Activated naive CD4-positive, alpha-beta T cell treated with anti-CD3 and anti-CD28 coated beads, Interleukin-2, amount 50 U/mL, for 72 hours (primary cell): ENCODE data around the gene SLC24A3. TPM values are rescaled to one million over a fixed set of nuclear protein-coding genes. Genes with fewer than 3 reads are reported as not detected.

ENCODE experiments used
- ATAC-seq, 2 donors: fragments of 150-1000 bp; cut with Tn5 transposase; 2 replicates each; pipeline ENCODE4 v1.10.0; 2021; ENCODE audit warnings: mild to moderate bottlenecking in 2 of 2, moderate library complexity in 2 of 2
- DNase-seq, 2 donors: peaks; one replicate each; pipeline ENCODE4 v3.0.0; 2021 to 2022; ENCODE audit warnings: low spot score in 2 of 2
- H3K27ac Mint-ChIP-seq, 2 donors: one replicate each; pipeline ENCODE4 v1.8.0; 2022; ENCODE audit warnings: mild to moderate bottlenecking in 2 of 2, mixed read lengths in 2 of 2
- H3K36me3 Mint-ChIP-seq, 2 donors: one replicate each; pipeline ENCODE4 v1.8.0; 2022; ENCODE audit warnings: mixed read lengths in 2 of 2
- H3K9me3 Mint-ChIP-seq, 2 donors: one replicate each; pipeline ENCODE4 v1.8.0; 2022; ENCODE audit warnings: mixed read lengths in 2 of 2
- total RNA-seq, 2 donors: library from RNA; stranded (reverse); gene quantifications; one replicate each; pipeline ENCODE4 v1.2.3, GENCODE V29; 2022

The SLC24A3 gene
- total RNA-seq, 2 donors from 2014 or later = not detected

DNA sequence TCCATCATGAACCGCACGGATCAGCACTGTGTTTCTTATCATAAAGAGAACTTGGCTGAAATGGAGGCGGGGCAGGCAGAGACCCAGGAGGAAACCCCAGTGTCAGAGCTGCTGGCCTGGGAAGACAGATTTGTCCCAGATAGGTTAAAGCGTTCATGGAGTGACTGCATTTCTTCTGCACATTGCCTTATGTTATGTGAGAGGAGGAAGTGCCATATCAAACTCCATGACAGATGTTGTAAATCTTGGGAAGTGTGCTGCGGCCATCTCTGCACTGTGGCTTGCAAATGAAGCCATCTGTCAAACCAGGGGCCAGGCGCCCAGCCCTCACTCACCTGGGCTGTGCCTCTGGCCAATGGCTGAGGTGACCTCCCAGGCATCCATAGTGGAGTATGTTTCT, 163.0 kb downstream of the SLC24A3 start:
- DNase-seq (no peak), ATAC-seq (no peak)
- H3K9me3 Mint-ChIP-seq = peaks cover 3 to 8% of the 10 kb centered on the region in 2 donors
- H3K36me3 Mint-ChIP-seq = no peaks in the 10 kb centered on the region
- H3K27ac Mint-ChIP-seq = no peak overlapping the region

DNA sequence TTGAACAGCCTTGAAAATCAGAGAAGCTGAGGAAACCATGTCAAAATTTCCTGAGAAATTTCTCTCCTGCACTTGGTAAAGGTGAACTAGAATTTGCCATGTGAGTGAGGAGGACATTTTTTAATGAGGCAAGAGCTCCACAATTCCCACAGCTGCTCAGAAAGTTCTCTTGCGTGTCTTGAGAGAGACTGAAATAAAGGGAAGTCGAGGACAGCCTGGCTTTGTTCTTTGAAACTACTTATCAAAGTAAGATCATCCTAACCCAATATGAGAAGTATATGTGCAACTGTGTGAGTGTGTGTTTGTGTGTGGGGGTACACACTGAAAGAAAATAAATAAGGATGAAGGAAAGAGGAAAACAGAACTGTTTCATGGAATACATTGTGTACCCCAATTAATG, 163.4 kb downstream of the SLC24A3 start:
- H3K36me3 Mint-ChIP-seq = no peaks in the 10 kb centered on the region
- peaks cover 3 to 8% of the 10 kb centered on the region in 2 donors for H3K9me3 Mint-ChIP-seq
- ATAC-seq = no peak
- DNase-seq = no peak
- H3K27ac Mint-ChIP-seq = no peak overlapping the region

DNA sequence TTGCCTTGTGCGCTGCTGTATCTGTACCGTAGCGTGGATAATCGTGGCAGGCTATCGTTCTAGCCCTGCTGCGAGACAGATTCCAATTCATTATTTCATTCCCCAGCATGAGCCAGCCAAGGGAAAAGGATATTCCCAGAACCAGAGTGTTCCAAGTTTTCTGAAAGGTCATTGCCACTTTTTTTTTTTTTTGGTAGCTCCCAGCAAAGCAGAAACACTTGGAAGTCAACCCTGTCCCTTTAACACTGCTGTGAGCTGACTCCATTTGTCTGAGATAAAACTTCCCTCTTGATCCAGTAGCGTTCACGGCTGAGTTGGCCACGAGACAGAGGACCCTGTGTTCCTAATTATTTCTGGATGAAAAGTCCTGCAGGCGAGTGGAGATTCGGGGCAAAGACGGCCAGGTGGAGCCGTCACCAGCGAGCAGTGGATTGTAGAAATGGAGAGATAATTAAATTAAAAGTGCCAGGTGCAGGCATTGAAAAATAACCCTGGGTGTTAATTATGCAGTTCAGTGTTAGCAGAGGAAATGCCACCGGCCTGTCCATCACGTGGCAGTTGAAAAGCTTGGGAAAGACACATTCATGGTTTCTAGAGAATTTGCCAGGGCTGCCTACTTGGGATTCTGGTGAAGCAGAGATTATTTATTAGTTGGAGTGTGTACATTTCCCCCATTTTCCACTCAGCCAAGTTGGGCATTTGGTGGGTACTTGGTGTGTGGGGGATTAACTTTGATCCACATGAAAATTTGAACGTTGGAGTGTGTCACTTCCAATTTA, 164.2 kb downstream of the SLC24A3 start:
- no peak for ATAC-seq

DNA sequence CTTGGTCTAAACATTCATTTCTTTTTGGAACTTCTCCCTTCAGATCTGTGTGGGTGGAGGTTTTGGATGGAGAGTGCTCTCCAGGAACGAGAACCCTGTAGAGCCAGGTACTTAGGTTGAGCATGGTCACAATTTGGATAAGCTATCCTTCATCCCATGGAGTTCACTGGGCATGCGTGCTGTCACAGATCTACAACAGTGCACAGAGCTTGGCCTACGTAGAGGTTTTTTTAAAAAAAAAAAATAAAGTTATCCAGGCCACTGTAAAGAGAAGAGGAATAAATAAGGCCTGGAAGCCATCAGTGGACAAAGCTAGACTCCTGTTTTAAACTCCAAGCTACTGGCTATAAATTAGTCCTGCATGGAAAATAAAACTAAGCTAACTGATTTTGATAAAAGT, 165.6 kb downstream of the SLC24A3 start:
- Mint-ChIP-seq H3K9me3 (peaks cover 3 to 8% of the 10 kb centered on the region in 2 donors), H3K36me3 (no peaks in the 10 kb centered on the region), H3K27ac (no peak overlapping the region)
- ATAC-seq (no peak), DNase-seq (no peak)

More for the DNA sequence above, 164.2 kb downstream of the SLC24A3 start:
- Mint-ChIP-seq H3K27ac (no peak overlapping the region), H3K9me3 (peaks cover 3 to 8% of the 10 kb centered on the region in 2 donors), H3K36me3 (no peaks in the 10 kb centered on the region)
- no peak for DNase-seq

DNA sequence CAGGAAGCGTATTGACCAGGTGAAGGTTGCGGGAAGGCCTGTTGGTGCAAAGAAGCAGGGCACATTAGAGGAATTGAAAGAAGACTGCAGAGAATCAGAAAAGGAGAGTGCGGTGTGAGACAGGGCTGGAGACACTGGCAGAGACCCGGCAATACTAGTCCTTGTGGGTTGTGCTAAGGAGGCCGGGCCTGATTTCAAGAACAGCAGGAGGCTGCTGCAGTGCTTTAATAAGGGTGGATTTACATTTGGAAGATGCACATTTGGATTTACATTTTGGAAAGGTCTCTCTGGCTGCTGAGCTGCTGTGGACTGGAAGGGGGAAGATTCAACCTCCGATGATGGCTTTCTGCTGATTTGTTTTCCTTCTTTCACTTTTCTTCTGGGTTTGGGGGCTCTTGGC, 167.8 kb downstream of the SLC24A3 start:
- H3K27ac Mint-ChIP-seq = no peak overlapping the region
- DNase-seq = no peak
- H3K36me3 Mint-ChIP-seq = no peaks in the 10 kb centered on the region
- no peak for ATAC-seq
- H3K9me3 Mint-ChIP-seq = peaks cover 3 to 8% of the 10 kb centered on the region in 2 donors

DNA sequence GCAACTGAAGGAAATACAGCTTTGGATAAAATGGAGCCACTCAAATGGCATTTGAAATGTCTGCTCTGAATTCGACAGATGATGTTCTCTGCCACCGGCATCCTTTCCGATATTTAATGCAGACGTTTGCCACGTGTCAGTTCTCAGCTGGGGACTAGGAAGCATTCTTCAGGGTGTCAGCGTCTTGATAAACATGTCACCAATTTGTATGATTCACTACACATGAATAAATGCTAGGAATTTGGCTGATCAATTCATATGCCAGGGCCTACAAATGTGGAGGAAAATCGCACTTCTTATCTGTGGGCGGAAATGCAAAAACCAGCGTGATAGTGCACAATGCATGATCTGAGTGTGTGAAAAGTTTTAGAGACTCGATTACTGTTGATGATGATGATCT, 169.5 kb downstream of the SLC24A3 start:
- no peak overlapping the region for H3K27ac Mint-ChIP-seq
- H3K36me3 Mint-ChIP-seq = no peaks in the 10 kb centered on the region
- ATAC-seq (no peak), DNase-seq (no peak)
- H3K9me3 Mint-ChIP-seq = peaks cover 0 to 4% of the 10 kb centered on the region in 2 donors

DNA sequence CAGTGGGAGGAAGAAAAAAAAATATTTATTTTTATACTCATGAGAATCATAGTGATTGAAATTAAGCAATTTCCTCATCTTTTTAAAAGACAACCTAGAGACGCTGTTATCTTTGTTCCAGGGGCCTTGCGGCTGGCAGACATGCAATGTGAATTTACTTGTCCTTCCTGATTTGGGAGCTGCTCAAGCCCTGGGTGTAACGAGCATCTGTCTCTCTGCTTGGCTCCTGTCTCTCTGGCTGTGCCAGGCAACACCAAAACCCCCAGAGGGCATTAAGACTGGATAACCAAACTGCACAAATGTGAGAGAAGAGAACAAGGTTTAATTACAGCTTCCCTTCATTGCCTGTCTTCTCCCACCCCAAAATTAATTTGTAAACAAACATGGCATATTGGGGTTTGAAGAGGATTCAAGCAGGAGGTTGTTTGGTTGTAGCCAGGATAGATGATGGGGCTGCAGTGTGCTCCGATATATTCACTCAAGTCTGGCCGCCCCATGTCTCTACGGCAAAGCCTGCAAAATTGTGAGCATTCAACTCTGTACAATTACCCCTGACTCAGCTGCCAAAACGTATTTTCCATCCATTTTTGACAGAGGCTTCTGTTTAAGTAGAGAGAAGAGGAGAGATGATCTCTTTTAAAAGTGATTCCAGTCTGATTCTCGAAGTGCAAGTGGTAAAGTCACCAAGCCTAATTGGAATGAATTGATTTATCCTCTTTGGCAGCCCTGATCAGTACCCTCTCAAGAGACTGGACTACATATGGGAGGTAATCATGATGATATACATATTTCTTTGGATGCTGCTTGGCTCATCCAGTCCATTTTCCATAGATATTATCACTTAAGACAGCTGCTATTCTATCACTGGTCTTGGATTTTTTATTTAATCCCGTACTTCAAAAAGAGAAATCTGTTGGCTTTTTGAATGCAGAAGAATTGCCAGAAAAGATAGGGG, 170.2 kb downstream of the SLC24A3 start:
- ATAC-seq (no peak), DNase-seq (no peak)
- no peak overlapping the region for H3K27ac Mint-ChIP-seq
- no peaks in the 10 kb centered on the region for H3K36me3 Mint-ChIP-seq
- peaks cover 0 to 4% of the 10 kb centered on the region in 2 donors for H3K9me3 Mint-ChIP-seq

DNA sequence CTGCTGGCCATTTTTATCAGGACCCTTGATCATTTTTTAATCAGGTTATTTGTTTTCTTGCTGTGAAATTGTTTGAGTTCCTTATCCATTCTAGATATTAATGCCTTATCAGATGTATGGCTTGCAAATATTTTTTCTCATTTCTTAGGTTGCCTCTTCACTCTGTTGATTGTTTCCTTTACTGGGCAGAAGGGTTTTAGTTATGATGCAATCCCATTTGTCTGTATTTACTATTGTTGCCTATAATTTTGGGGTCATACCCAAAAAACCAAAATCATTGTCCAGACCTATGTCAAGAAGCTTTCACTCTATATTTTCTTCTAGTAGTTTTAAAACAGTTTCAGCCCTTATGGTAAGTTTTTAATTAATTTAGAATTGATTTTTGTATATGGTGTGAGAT, 172.5 kb downstream of the SLC24A3 start:
- DNase-seq (no peak), ATAC-seq (no peak)
- peaks cover 5% of the 10 kb centered on the region in 2 donors for H3K36me3 Mint-ChIP-seq
- H3K27ac Mint-ChIP-seq = no peak overlapping the region
- peaks cover 10 to 11% of the 10 kb centered on the region in 2 donors for H3K9me3 Mint-ChIP-seq

DNA sequence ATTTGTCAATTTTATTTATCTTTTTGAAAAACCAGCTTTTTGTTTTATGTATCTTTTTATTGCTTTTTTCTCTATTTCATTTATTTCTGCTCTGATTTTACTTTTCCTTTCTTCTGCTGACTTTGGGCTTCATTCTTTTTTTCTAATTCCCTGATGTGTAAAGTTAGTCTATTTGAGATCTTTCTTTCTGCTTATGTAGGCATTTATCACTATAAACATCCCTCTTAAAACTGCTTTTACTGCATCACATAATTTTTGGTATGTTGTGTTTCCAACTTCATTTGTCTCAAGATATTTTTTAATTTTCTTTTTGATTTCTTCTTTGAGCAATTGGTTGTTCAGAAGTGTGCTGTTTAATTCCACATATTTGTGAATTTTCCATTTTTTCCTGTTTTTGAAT, 174.8 kb downstream of the SLC24A3 start:
- Mint-ChIP-seq H3K36me3 (peaks cover 6 to 9% of the 10 kb centered on the region in 2 donors), H3K27ac (no peak overlapping the region), H3K9me3 (peaks cover 12 to 13% of the 10 kb centered on the region in 2 donors)
- DNase-seq (no peak), ATAC-seq (no peak)

DNA sequence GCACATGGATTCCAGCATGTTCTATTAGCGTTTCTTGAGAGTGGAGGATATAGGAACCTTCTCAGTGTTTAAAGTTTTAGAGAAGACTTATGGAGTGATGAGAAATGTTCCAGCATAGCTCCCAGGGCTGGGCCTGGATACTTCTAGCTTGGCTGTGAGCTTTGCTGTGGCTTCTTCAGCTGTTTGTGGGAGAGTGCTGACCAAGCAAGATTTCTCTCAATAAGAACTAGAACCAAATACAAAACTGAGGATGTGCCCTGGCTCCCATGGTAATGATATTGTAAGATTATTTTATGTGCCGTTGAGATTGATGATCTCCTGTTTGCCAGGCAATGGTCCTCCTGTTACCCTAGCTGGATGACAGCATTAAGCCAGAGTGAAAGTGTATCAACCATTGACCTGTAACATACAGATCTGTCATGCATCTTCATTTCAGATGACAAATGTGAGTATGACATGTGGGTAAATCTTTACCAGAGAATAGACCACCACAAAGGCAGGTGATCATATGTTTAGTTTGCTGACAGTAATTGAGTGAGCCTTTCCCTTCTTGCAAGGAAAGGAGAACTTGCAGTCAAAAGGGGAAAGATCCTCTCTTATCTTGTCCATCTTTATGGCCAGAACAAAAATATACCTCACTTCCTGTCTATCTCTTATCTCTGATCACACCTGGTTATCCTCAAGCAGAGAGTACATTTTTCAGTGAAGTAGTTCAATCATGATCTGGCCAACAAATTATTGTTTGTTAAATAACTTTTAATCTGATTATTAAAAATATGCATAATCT, 180.1 kb downstream of the SLC24A3 start:
- Mint-ChIP-seq H3K9me3 (peaks cover 17 to 21% of the 10 kb centered on the region in 2 donors), H3K36me3 (peaks cover 6 to 15% of the 10 kb centered on the region in 2 donors), H3K27ac (no peak overlapping the region)
- ATAC-seq (no peak), DNase-seq (no peak)

DNA sequence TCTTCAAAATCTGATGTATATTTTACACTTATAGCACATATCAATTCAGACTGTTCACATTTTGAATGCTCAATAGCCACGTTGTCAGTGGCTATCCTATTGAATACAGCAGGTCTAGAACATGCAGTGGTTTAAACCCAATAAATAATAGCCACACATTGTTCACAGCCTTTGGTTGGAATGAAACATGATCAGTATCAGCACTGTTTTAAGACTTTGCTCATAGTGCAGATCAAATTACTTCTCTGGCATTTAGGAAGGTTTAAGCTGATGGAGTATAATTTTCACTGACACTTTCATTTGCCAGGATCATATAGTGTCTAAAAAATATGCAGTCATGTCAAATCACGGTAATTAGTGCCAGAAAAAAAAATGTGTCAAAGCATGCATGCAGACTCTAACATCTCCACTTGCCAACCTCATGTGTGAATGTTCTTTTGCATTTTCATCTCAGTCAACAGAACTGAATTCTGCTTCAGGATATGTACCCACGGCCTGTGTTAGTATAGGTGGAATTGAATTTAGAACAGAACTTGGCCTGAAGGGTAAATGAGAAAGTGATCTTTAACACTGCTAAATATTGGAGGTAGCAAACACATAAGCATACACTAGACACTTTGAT, 184.1 kb downstream of the SLC24A3 start:
- no peak overlapping the region for H3K27ac Mint-ChIP-seq
- H3K9me3 Mint-ChIP-seq = peaks cover 24 to 29% of the 10 kb centered on the region in 2 donors
- ATAC-seq = no peak
- H3K36me3 Mint-ChIP-seq = peaks cover 0 to 5% of the 10 kb centered on the region in 2 donors
- no peak for DNase-seq

DNA sequence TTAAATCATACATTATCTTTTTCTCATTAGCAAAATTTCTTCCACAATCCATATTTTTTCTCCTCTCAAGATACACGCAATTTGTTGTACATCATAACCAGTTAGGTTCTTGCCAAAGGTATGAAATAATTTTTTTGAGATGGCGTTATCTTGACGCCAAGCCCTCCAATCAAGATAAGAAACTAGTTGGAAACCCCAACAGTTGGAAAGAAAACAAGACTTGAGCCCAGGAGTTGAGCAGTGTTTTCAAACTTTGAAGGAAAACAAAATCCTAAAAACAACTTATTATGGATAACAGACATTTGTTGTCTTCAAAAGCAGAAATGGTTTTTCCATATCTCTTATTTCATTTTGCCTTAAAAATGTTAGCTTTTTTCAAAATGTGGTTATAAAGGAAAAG, 184.8 kb downstream of the SLC24A3 start:
- Mint-ChIP-seq H3K27ac (no peak overlapping the region), H3K36me3 (peaks cover 0 to 5% of the 10 kb centered on the region in 2 donors), H3K9me3 (peaks cover 29% of the 10 kb centered on the region in 2 donors)
- ATAC-seq (no peak), DNase-seq (no peak)

DNA sequence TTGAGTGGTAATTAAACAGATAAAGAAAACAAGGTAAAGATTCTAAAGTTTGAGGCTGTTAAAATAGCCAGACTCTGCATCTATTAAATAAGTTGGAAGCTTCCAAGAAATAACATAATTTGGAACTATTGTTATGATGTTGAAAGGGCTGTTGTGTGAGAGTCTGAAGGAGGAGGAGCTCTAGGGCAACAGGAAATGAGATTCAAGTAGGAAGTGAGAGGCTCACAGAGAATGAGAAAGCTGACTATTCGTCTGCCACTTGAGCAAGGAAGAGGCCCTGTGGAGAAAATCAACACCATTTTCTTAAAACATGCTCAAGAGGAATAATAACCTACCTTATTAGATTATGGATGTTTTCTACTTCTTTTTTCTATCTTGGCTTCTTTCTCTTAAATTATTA, 185.2 kb downstream of the SLC24A3 start:
- Mint-ChIP-seq H3K9me3 (peaks cover 29% of the 10 kb centered on the region in 2 donors), H3K27ac (no peak overlapping the region), H3K36me3 (peaks cover 0 to 5% of the 10 kb centered on the region in 2 donors)
- DNase-seq = no peak
- no peak for ATAC-seq

DNA sequence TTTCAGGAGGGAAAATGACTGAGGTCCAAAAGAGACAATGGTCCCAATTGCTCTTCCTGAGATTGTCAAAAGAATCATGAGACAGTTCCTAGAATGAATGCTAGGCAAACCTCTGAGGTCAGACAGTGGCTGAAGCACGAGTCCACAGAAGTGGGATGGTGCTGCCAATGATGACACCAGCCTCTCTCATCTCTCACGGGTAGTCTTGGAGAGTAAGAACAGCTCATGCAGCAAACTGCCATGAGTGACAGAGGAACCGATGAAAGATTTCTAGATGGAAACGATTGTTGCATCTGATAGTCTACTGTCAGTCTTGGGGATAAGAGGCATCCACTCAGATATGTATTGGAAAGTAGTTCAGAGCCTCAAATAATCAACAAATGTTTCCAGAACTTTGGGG, 188.7 kb downstream of the SLC24A3 start:
- Mint-ChIP-seq H3K27ac (no peak overlapping the region), H3K9me3 (peaks cover 20 to 25% of the 10 kb centered on the region in 2 donors), H3K36me3 (no peaks in the 10 kb centered on the region)
- DNase-seq = no peak
- no peak for ATAC-seq

DNA sequence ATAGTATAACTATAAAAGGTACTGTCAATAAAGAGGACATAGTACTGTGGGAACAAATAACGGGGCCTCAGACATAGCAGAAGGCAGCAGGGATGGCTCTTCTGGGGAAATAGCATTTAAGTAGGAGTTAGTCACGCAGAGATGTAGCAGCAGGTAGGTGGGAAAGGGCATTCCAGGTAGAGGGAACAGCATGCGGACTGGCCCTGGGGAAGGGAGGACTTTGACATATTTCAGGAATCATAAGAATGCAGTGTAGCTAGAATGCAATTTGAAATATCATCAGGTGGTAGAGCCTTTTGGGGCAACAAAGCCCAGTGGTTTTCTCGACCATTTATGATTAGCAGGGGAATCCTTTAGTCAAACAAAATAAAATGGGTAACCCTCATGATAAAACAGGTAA, 191.1 kb downstream of the SLC24A3 start:
- H3K27ac Mint-ChIP-seq = no peak overlapping the region
- DNase-seq = no peak
- no peak for ATAC-seq
- H3K9me3 Mint-ChIP-seq = peaks cover 20 to 25% of the 10 kb centered on the region in 2 donors
- no peaks in the 10 kb centered on the region for H3K36me3 Mint-ChIP-seq

DNA sequence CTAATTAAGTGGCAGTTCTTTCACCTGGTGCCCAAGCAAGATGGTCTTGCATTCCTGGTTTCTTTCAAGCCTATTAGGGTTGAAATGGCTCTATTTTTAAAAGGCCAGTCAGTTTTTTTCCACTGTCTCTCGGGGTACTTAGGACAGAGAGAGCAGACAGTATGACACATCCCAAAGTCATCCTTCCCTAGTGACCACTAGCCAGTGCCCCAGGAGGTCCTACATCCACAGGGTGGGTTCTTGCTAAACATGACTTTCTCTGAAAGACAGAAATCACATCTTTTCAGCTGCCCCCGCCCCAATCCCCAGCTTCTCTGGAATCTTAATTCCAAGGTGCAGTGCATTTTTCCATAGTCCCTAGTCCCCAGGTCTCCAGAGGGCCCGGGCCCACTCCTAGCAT, 192.4 kb downstream of the SLC24A3 start:
- DNase-seq (no peak), ATAC-seq (no peak)
- Mint-ChIP-seq H3K36me3 (no peaks in the 10 kb centered on the region), H3K27ac (no peak overlapping the region), H3K9me3 (peaks cover 15 to 20% of the 10 kb centered on the region in 2 donors)
